Neuron (in vitro differentiated cells): ENCODE measurements around the gene ADAT3.

Experiments
- H2AFZ ChIP-seq: one replicate; pipeline ENCODE4 v1.6.1; 2013; ENCODE audit warnings: low read depth, mild to moderate bottlenecking, inconsistent platforms, low read length, moderate library complexity
- H3K27me3 ChIP-seq: one replicate; pipeline ENCODE4 v1.6.1; 2013; ENCODE audit warnings: low read length; ENCODE audit not compliant: insufficient read depth
- H3K36me3 ChIP-seq: one replicate; pipeline ENCODE4 v1.6.1; 2013; ENCODE audit warnings: low read length; ENCODE audit not compliant: insufficient read depth
- H3K4me1 ChIP-seq: one replicate; pipeline ENCODE4 v1.6.1; 2013; ENCODE audit warnings: low read length; ENCODE audit not compliant: insufficient read depth
- H3K4me3 ChIP-seq: 2 replicates; pipeline ENCODE4 v1.5.1; 2013; ENCODE audit warnings: mild to moderate bottlenecking, low read length, moderate library complexity
- H3K9me3 ChIP-seq: one replicate; pipeline ENCODE4 v1.6.1; 2013; ENCODE audit warnings: low read length

Gene ADAT3

DNA sequence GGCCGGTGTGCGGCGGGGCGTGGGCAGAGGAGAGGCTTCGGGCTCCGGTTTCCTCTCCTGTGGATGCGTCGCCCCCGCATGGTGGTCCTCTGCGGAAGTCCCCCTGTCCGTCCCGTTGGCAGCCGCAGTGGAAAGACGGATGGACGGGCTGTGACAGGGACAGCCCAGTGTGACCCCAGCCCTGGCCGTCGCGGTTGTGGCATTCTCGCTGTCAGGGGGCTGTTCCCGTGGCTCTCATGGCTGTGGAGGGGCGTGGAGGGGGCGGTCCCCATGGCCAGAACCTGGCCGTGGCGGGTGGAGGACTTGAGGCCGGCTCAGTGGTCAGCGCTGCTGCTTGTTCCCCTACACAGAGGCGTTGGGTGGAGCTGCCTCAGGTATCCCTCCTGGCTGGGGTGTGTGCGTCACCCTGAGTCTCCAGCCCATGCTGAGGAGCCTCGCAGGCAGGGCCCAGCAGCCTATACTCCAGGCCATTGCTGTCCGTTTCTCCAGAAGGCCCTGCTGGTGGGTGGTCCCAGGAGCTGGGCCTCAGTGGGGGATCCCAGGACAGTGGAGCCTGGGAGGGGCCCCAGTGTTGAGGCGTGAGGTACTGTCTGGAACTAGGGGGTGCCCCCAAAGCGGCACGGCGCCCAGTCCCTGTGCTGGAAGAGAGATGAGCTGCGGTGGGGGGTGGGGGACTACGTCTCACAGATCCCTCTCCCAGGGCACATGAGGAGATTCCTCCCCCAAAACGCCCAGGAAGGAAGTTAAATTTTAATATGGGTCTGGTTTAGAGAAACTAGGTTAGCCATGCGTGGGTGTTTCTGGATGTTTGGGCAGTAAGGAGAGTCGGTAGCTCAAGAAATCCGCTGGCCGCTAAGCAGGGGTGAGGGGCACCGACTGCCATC lies 56.0 kb downstream of the ADAT3 start:
- H3K4me1 ChIP-seq = no peaks in the 10 kb centered on the region
- H3K4me3 ChIP-seq = no peak overlapping the region
- no peaks in the 10 kb centered on the region for H3K27me3 ChIP-seq
- peaks cover 15% of the 10 kb centered on the region for H3K36me3 ChIP-seq
- H3K9me3 ChIP-seq = peaks cover 2% of the 10 kb centered on the region
- no peak overlapping the region for H2AFZ ChIP-seq

- H3K9me3 ChIP-seq = peaks cover 2% of the 10 kb centered on the region
- H3K36me3 ChIP-seq = peaks cover 16% of the 10 kb centered on the region
- H3K4me1 ChIP-seq = no peaks in the 10 kb centered on the region
- no peak overlapping the region for H3K4me3 ChIP-seq
- H3K27me3 ChIP-seq = no peaks in the 10 kb centered on the region
- no peak overlapping the region for H2AFZ ChIP-seq
Observed at GRCh38 chr19:1962674-1963073, 57.5 kb downstream of the ADAT3 start.
